T47D (cell line): ENCODE data around the gene MED19.

Experiments used
- DNase-seq, 2 experiments: peaks; one replicate each; pipeline versions ENCODE4 v3.0.0 to v3.0.0-alpha.2; 2011 to 2012; ENCODE audit warnings: low read depth in 1 of 2, low spot score in 1 of 2
- JUND ChIP-seq: IDR thresholded peaks from 2 replicates; pipeline ENCODE4 v1.6.1; 2012; ENCODE audit warnings: low read depth
- in situ Hi-C: cut with HindIII; loops from 2 replicates; pipeline ENCODE4 v1.10.0; 2016; ENCODE audit warnings: low sequenced_read_pairs, low pct_unique_long_range_greater_than_20kb

MED19 gene

GRCh38 chr11:57656885-57657193 lies 55.2 kb downstream of the MED19 start:
- in situ Hi-C loops: no loop called here
- TF ChIP-seq JUND: no peak
- no peak for DNase-seq
